IMR-90 (cell line): ENCODE results near the gene FLRT3. TPM values are rescaled to one million over a fixed set of nuclear protein-coding genes. Genes with fewer than 3 reads are reported as not detected.

Experiments
- ATAC-seq: fragments of 200-7000 bp; cut with Tn5 transposase; 2 replicates; pipeline ENCODE4 v1.9.1; 2020; ENCODE audit warnings: low read depth, mild to moderate bottlenecking, moderate library complexity
- BruUV-seq: library from RNA; stranded (reverse); fragments of 400-500 nt; replicated peaks from 2 replicates; lab custom pipeline; 2021; lab: Mats Ljungman, UMichigan
- CTCF ChIA-PET: fragments of 300-600 bp; formaldehyde crosslinking; extraction: SDS; loops from one replicate; lab custom pipeline; 2021; ENCODE audit warnings: antibody characterized with exemption; lab: Yijun Ruan, JAX
- POLR2A ChIA-PET: fragments of 300-600 bp; sonication (Branson Sonifier 250); formaldehyde crosslinking; loops from one replicate; lab custom pipeline; 2022; ENCODE audit warnings: antibody characterized with exemption; ENCODE audit not compliant: unreplicated experiment; lab: Charles Lee
- DNase-seq: peaks from one replicate; pipeline ENCODE4 v3.0.0; 2013
- H2AFZ ChIP-seq: replicated peaks from 2 replicates; pipeline ENCODE3; 2013; ENCODE audit warnings: low read length, mild to moderate bottlenecking; ENCODE audit not compliant: poor library complexity
- H2AK5ac ChIP-seq: 2 replicates; pipeline ENCODE4 v1.6.1; 2013; ENCODE audit warnings: low read depth, low read length, inconsistent platforms
- H2AK9ac ChIP-seq: replicated peaks from 2 replicates; pipeline ENCODE3; 2013; ENCODE audit warnings: mild to moderate bottlenecking, low read depth, low read length, moderate library complexity; ENCODE audit not compliant: poor library complexity
- H2BK120ac ChIP-seq: 2 replicates; pipeline ENCODE4 v1.6.1; 2013; ENCODE audit warnings: low read depth, low read length, inconsistent platforms
- H2BK15ac ChIP-seq: 3 replicates; pipeline ENCODE4 v1.6.1; 2013; ENCODE audit warnings: low read depth, low read length, inconsistent platforms
- H2BK20ac ChIP-seq: 2 replicates; pipeline ENCODE4 v1.6.1; 2013; ENCODE audit warnings: low read depth, mild to moderate bottlenecking, inconsistent platforms, low read length, moderate library complexity
- H2BK5ac ChIP-seq: 2 replicates; pipeline ENCODE4 v1.6.1; 2013; ENCODE audit warnings: mild to moderate bottlenecking, low read depth, low read length, inconsistent platforms; ENCODE audit not compliant: poor library complexity, severe bottlenecking
- H3K14ac ChIP-seq: replicated peaks from 2 replicates; pipeline ENCODE4 v1.6.1; 2013; ENCODE audit warnings: low read depth, low read length, inconsistent platforms
- H3K18ac ChIP-seq: 2 replicates; pipeline ENCODE4 v1.6.1; 2013; ENCODE audit warnings: low read depth, low read length, control low read depth
- H3K23ac ChIP-seq: 2 replicates; pipeline ENCODE4 v1.6.1; 2013; ENCODE audit warnings: low read depth, low read length, inconsistent platforms
- H3K27ac ChIP-seq: 2 replicates; pipeline ENCODE4 v1.5.1; 2013; ENCODE audit warnings: mild to moderate bottlenecking, control low read depth, low read length; ENCODE audit not compliant: insufficient read depth
- H3K27me3 ChIP-seq: 2 replicates; pipeline ENCODE4 v1.6.1; 2013; ENCODE audit warnings: low read length; ENCODE audit not compliant: control insufficient read depth, insufficient read depth
- H3K36me3 ChIP-seq: 2 replicates; pipeline ENCODE4 v1.6.1; 2013; ENCODE audit warnings: low read length, mixed read lengths; ENCODE audit not compliant: control insufficient read depth, insufficient read depth
- H3K4ac ChIP-seq: 2 replicates; pipeline ENCODE4 v1.6.1; 2013; ENCODE audit warnings: low read depth, low read length, inconsistent platforms
- H3K4me1 ChIP-seq: 2 replicates; pipeline ENCODE4 v1.6.1; 2013; ENCODE audit warnings: low read length, mixed read lengths; ENCODE audit not compliant: control insufficient read depth, insufficient read depth
- H3K4me2 ChIP-seq: 2 replicates; pipeline ENCODE4 v1.6.1; 2013; ENCODE audit warnings: low read depth, mild to moderate bottlenecking, control low read depth, low read length, moderate library complexity
- H3K4me3 ChIP-seq: 2 replicates; pipeline ENCODE4 v1.5.1; 2013; ENCODE audit warnings: low read depth, mild to moderate bottlenecking, control low read depth, low read length, moderate library complexity; ENCODE audit not compliant: insufficient read depth
- H3K56ac ChIP-seq: 2 replicates; pipeline ENCODE4 v1.6.1; 2013; ENCODE audit warnings: low read length, inconsistent platforms; ENCODE audit not compliant: insufficient read depth; ENCODE audit errors: extremely low read depth
- H3K79me1 ChIP-seq, 2 experiments: 2 replicates each; pipeline ENCODE4 v1.6.1; 2013; ENCODE audit warnings: low read length in 2 of 2, inconsistent platforms in 1 of 2, low read depth in 1 of 2
- H3K9ac ChIP-seq: 2 replicates; pipeline ENCODE4 v1.6.1; 2013; ENCODE audit warnings: low read depth, low read length, control low read depth
- H3K9me1 ChIP-seq: 2 replicates; pipeline ENCODE4 v1.6.1; 2013; ENCODE audit warnings: low read length, inconsistent platforms; ENCODE audit not compliant: insufficient read depth
- H3K9me3 ChIP-seq: 2 replicates; pipeline ENCODE4 v1.6.1; 2013; ENCODE audit warnings: low read length; ENCODE audit not compliant: control insufficient read depth, insufficient read depth
- H4K20me1 ChIP-seq: 2 replicates; pipeline ENCODE4 v1.6.1; 2013; ENCODE audit warnings: low read length, inconsistent platforms; ENCODE audit not compliant: insufficient read depth
- H4K5ac ChIP-seq: 2 replicates; pipeline ENCODE4 v1.6.1; 2013; ENCODE audit warnings: mild to moderate bottlenecking, low read depth, low read length, control low read depth
- H4K8ac ChIP-seq, 2 experiments: 2 replicates each; pipeline ENCODE4 v1.6.1; 2013; ENCODE audit warnings: low read depth in 2 of 2, low read length in 2 of 2, control low read depth in 1 of 2, inconsistent platforms in 1 of 2
- H4K91ac ChIP-seq: 2 replicates; pipeline ENCODE4 v1.6.1; 2013; ENCODE audit warnings: low read depth, low read length, inconsistent platforms; ENCODE audit not compliant: insufficient read depth
- MAZ ChIP-seq: IDR thresholded peaks from 2 replicates; pipeline ENCODE4 v1.6.1; 2012; ENCODE audit warnings: low read depth, mild to moderate bottlenecking, low read length, improper control_type of control experiment, moderate library complexity, borderline replicate concordance
- RAD21 ChIP-seq: IDR thresholded peaks from 2 replicates; pipeline ENCODE4 v1.6.1; 2012; ENCODE audit warnings: low read length, improper control_type of control experiment
- WGBS, 2 experiments: methylation state at CpG; one replicate each; pipeline versions ENCODE4 v1.1.5 to v1.1.7; 2013; ENCODE audit warnings: missing lambda C conversion rate in 2 of 2; ENCODE audit not compliant: insufficient read length in 1 of 2; ENCODE audit errors: extremely low coverage in 2 of 2; 5-methylcytosine and 5-hydroxymethylcytosine counted together
- dilution Hi-C: fragments of 300-500 bp; cut with HindIII; formaldehyde crosslinking; loops from one replicate; pipeline ENCODE4 v1.14.3; 2018; ENCODE audit warnings: low sequenced_read_pairs; ENCODE audit not compliant: unreplicated experiment
- in situ Hi-C: fragments of 300-500 bp; cut with MboI; formaldehyde crosslinking; loops from 3 replicates; pipeline ENCODE4 v1.14.3; 2019; ENCODE audit warnings: low sequenced_read_pairs, inconsistent platforms, mixed read lengths
- intact Hi-C: fragments of 100-400 bp; cut with micrococcal nuclease; formaldehyde crosslinking; loops from 2 replicates; pipeline ENCODE4 v1.10.0; 2022
- polyA plus RNA-seq, 3 experiments: library from polyadenylated mRNA; depleted of rRNA; stranded (reverse); fragments of >200 nt; gene quantifications; 2 replicates each; pipeline ENCODE4 v1.2.3, GENCODE V29; 2012; ENCODE audit warnings: low replicate concordance in 1 of 3
- total RNA-seq: library from RNA; depleted of rRNA; stranded (reverse); fragments of >200 nt; gene quantifications from 2 replicates; pipeline ENCODE4 v1.2.3, GENCODE V29; 2012

FLRT3 gene
- total and polyA plus RNA-seq, 2 of the 4 experiments (the other 2 are of a cell fraction) = 1.8 to 6.6 TPM

- H2BK15ac ChIP-seq = no peak overlapping the region
- no peaks in the 10 kb centered on the region for H3K9me1 ChIP-seq
- no peak overlapping the region for H3K14ac ChIP-seq
- no peak overlapping the region for H4K8ac ChIP-seq
- in situ Hi-C loops = no loop called here
- no peak overlapping the region for H3K9ac ChIP-seq
- H2AK5ac ChIP-seq = no peak overlapping the region
- no peak overlapping the region for H3K4me3 ChIP-seq
- dilution Hi-C loops = no loop called here
- CTCF ChIA-PET = interaction anchor here (0.6 kb wide), 1 partner anchor 10 kb away, joined by 4 read pairs; no protein-coding TSS in a partner anchor
- no peaks in the 10 kb centered on the region for H3K9me3 ChIP-seq
- POLR2A ChIA-PET = no interaction called here
- no peak for DNase-seq
- no peaks in the 10 kb centered on the region for H3K36me3 ChIP-seq
- no peak overlapping the region for H3K27ac ChIP-seq
- no peak overlapping the region for H2AFZ ChIP-seq
- no peak overlapping the region for H3K23ac ChIP-seq
- H2BK20ac ChIP-seq = no peak overlapping the region
- H3K27me3 ChIP-seq = no peaks in the 10 kb centered on the region
- no peaks in the 10 kb centered on the region for H4K20me1 ChIP-seq
- H2BK120ac ChIP-seq = no peak overlapping the region
- ATAC-seq = no peak
- H3K56ac ChIP-seq = no peak overlapping the region
- H3K79me1 ChIP-seq = no peaks in the 10 kb centered on the region
- H4K91ac ChIP-seq = no peak overlapping the region
- no TSS peak for BruUV-seq
- no peak overlapping the region for H2AK9ac ChIP-seq
- no peaks in the 10 kb centered on the region for H3K4me1 ChIP-seq
- no peak overlapping the region for H3K4ac ChIP-seq
- intact Hi-C loops = no loop called here
- TF ChIP-seq RAD21 (no peak), MAZ (no peak)
- WGBS, 2 experiments = no CpG with 5 or more reads among the region's 6 CpGs
- H2BK5ac ChIP-seq = no peak overlapping the region
- no peak overlapping the region for H3K4me2 ChIP-seq
- H3K18ac ChIP-seq = no peak overlapping the region
- no peak overlapping the region for H4K5ac ChIP-seq
Observed at GRCh38 chr20:14303106-14303505, 34.3 kb downstream of the FLRT3 start.
